Ovary (tissue), 9 donors: ENCODE results near the gene DNMT1. TPM values are rescaled to one million over a fixed set of nuclear protein-coding genes. Genes with fewer than 3 reads are reported as not detected.

Experiments
- DNase-seq, 5 donors: peaks; one replicate each; pipeline ENCODE4 v3.0.0-alpha.2; 2019 to 2020
- H3K27ac ChIP-seq, 2 donors: fragments of 200-600 bp; one replicate each; pipeline versions ENCODE4 v1.5.1 to v1.8.0; 2019 to 2022
- H3K27me3 ChIP-seq: fragments of 200-600 bp; one replicate; pipeline ENCODE4 v1.8.0; 2022
- H3K36me3 ChIP-seq: fragments of 200-600 bp; sonication (generic); one replicate; pipeline ENCODE4 v1.5.1; 2019
- H3K4me1 ChIP-seq: one replicate; pipeline ENCODE4 v1.8.1; 2013; ENCODE audit warnings: mild to moderate bottlenecking, moderate library complexity; ENCODE audit not compliant: insufficient read depth
- H3K4me3 ChIP-seq: fragments of 200-600 bp; sonication (generic); one replicate; pipeline ENCODE4 v1.5.1; 2017
- H3K9me3 ChIP-seq, 2 donors: fragments of 200-600 bp in 1 of 2; sonication (generic) in 1 of 2; one replicate each; pipeline versions ENCODE4 v1.5.1 to v1.8.1; 2013 to 2019; ENCODE audit warnings: mild to moderate bottlenecking in 1 of 2, moderate library complexity in 1 of 2
- CTCF ChIP-seq, 3 donors: fragments of 450-650 bp in 2 of 3; fragments of 200-600 bp in 1 of 3; IDR thresholded peaks; one replicate each; pipeline versions ENCODE4 v1.5.1 to v1.8.0; 2016 to 2022; ENCODE audit warnings: antibody characterized with exemption in 3 of 3, mild to moderate bottlenecking in 1 of 3
- EP300 ChIP-seq: sonication (generic); formaldehyde crosslinking; IDR thresholded peaks from one replicate; pipeline ENCODE4 v1.6.1; 2017; ENCODE audit warnings: antibody characterized with exemption
- POLR2A ChIP-seq: fragments of 450-650 bp; IDR thresholded peaks from one replicate; pipeline ENCODE4 v1.6.1; 2017; ENCODE audit warnings: antibody characterized with exemption, mild to moderate bottlenecking, moderate library complexity
- WGBS, 3 donors: extraction: QIAGEN DNeasy Blood & Tissue Kit in 1 of 3; methylation state at CpG; one replicate each; pipeline versions ENCODE4 v1.1.5 to v1.1.7; 2013 to 2017; 5-methylcytosine and 5-hydroxymethylcytosine counted together
- intact Hi-C, 4 donors: fragments of 100-400 bp; cut with DNase I; formaldehyde crosslinking; loops; one replicate each; pipeline versions ENCODE4 v1.11.0 to v1.15.1; 2022 to 2023
- polyA plus RNA-seq, 2 donors: library from polyadenylated mRNA; stranded (reverse); fragments of 200-250 nt in 1 of 2; fragments of 350-450 nt in 1 of 2; fragmentation: Illumina TruSeq in 1 of 2; extraction: RNeasy Lipid Tissue Mini Kit (QIAGEN cat#74804) in 1 of 2; gene quantifications; one replicate each; pipeline ENCODE4 v1.2.3, GENCODE V29; 2013 to 2014
- total RNA-seq, 7 donors: library from RNA; depleted of rRNA in 2 of 7; stranded (reverse); fragments of >200 nt in 2 of 7; fragmentation: NEBNext Ultra II Directional in 3 of 7; extraction: Animal tissue kit (Norgen Biotek cat#: 25700) in 3 of 7; gene quantifications; one replicate each; pipeline versions ENCODE4 v1.1.0 to v1.2.4, GENCODE V29; 2016 to 2023
- donor health status: DM: no; HTN: no; CAD: no; lungs with moderate emphysema.
- donor health status: DM: no; HTN: no; CAD: no.
- donor health status: Bipolar disorder and iron deficiency.
- donor health status: DM: yes; HTN: yes; CAD: no.
- donor health status: DM: no; HTN: no; CAD: no.
- donor health status: DM: yes; HTN: yes; CAD: no.

DNMT1 gene
- total and polyA plus RNA-seq, 9 donors = 19.8 to 74.2 (median 41.8) TPM

GRCh38 chr19:10230861-10231611, 36.3 kb upstream of the DNMT1 start, which contains the start of gene S1PR2:
S1PR2 (minus strand) TSS chr19:10231331; CDS start chr19:10224905, 6,426 bp downstream.
- TF ChIP-seq CTCF (IDR thresholded peaks at IDR 0.05) = no peak
- TF ChIP-seq POLR2A = peak; percentile 51
- peak; percentile 82 to 91 (median 85) for DNase-seq

GRCh38 chr19:10230173-10230860, 35.6 kb upstream of the DNMT1 start:
- TF ChIP-seq CTCF (IDR thresholded peaks at IDR 0.05) (no peak), POLR2A (peak; percentile 27)
- intact Hi-C loops = no loop called here
- WGBS, 3 donors = 0 to 1% (median 1%) methylated on average over 50 to 70 of the region's 70 CpGs

More at GRCh38 chr19:10230861-10231611, 36.3 kb upstream of the DNMT1 start, which contains the start of gene S1PR2:
- intact Hi-C loops = no loop called here
- H3K4me1 ChIP-seq = peaks cover 7% of the 10 kb centered on the region
- H3K9me3 ChIP-seq = no peaks in the 10 kb centered on the region
- 0 to 1% (median 0%) methylated on average over 49 to 72 of the region's 73 CpGs for WGBS, 3 donors
- H3K36me3 ChIP-seq = no peaks in the 10 kb centered on the region
- H3K27me3 ChIP-seq = no peaks in the 10 kb centered on the region
- H3K4me3 ChIP-seq = peak within 1 kb of the TSS; percentile 57
- H3K27ac ChIP-seq = peak within 1 kb of the TSS; percentile 56 to 86

GRCh38 chr19:10228920-10229319, 34.2 kb upstream of the DNMT1 start:
- Histone ChIP-seq H3K9me3 (no peaks in the 10 kb centered on the region), H3K27me3 (no peaks in the 10 kb centered on the region), H3K27ac (peak overlapping the region in 1 of 2 donors; percentile 55), H3K4me3 (no peak overlapping the region), H3K4me1 (peaks cover 10% of the 10 kb centered on the region), H3K36me3 (no peaks in the 10 kb centered on the region)
- peak in 1 of 5 donors; percentile 39 for DNase-seq
- TF ChIP-seq CTCF (IDR thresholded peaks at IDR 0.05) (peak in 2 of 3 donors; percentile 20 to 23), EP300 (no peak)
- WGBS, 3 donors = 40 to 52% (median 42%) methylated on average over 2 of the region's 2 CpGs
- intact Hi-C loops = loop anchor here in 1 of 4 donors (10.0 kb wide), 1 partner anchor 114 kb away; the partner anchor contains the start of genes EIF3G and P2RY11

More at GRCh38 chr19:10230173-10230860, 35.6 kb upstream of the DNMT1 start:
- peak overlapping the region; percentile 56 to 86 for H3K27ac ChIP-seq
- no peaks in the 10 kb centered on the region for H3K27me3 ChIP-seq
- DNase-seq = peak; percentile 68 to 87 (median 74)
- peak overlapping the region; percentile 57 for H3K4me3 ChIP-seq
- H3K36me3 ChIP-seq = no peaks in the 10 kb centered on the region
- no peaks in the 10 kb centered on the region for H3K9me3 ChIP-seq
- peaks cover 10% of the 10 kb centered on the region for H3K4me1 ChIP-seq

GRCh38 chr19:10228393-10228792, 33.6 kb upstream of the DNMT1 start:
- Histone ChIP-seq H3K27me3 (no peaks in the 10 kb centered on the region), H3K27ac (peak overlapping the region in 1 of 2 donors; percentile 55), H3K4me3 (no peak overlapping the region), H3K36me3 (no peaks in the 10 kb centered on the region), H3K4me1 (peaks cover 10% of the 10 kb centered on the region), H3K9me3 (no peaks in the 10 kb centered on the region)
- intact Hi-C loops = loop anchor here in 1 of 4 donors (10.0 kb wide), 1 partner anchor 114 kb away; the partner anchor contains the start of genes EIF3G and P2RY11
- no peak for DNase-seq
- 77 to 88% (median 85%) methylated on average over 5 of the region's 5 CpGs for WGBS, 3 donors
- TF ChIP-seq EP300 (no peak), POLR2A (no peak), CTCF (IDR thresholded peaks at IDR 0.05) (no peak)
